H1 (cell line): ENCODE data around the gene HES2. TPM values are rescaled to one million over a fixed set of nuclear protein-coding genes. Genes with fewer than 3 reads are reported as not detected.

Experiments used
- CTCF ChIA-PET: fragments of 300-600 bp; sonication (Branson Sonifier 250); formaldehyde crosslinking; loops from one replicate; lab custom pipeline; 2021; ENCODE audit not compliant: partially characterized antibody; lab: Charles Lee
- POLR2A ChIA-PET: fragments of 300-600 bp; sonication (Branson Sonifier 250); formaldehyde crosslinking; loops from one replicate; lab custom pipeline; 2021; ENCODE audit warnings: inconsistent platforms; ENCODE audit not compliant: partially characterized antibody; lab: Charles Lee
- DNase-seq, 2 experiments: peaks; one replicate each; pipeline versions ENCODE4 v3.0.0 to v3.0.0-alpha.2; 2010 to 2022; ENCODE audit warnings: low spot score in 2 of 2, low read depth in 1 of 2, mixed read lengths in 1 of 2
- FAIRE-seq: peaks from 2 replicates; lab custom pipeline; 2011; peaks lifted over from hg19 to GRCh38; lab: Jason Lieb, UNC
- H2AFZ ChIP-seq: 2 replicates; pipeline ENCODE4 v1.8.1; 2012; ENCODE audit warnings: low read length, inconsistent platforms
- H2AK5ac ChIP-seq: 2 replicates; pipeline ENCODE4 v1.6.1; 2013; ENCODE audit warnings: low read depth, low read length
- H2BK120ac ChIP-seq: replicated peaks from 2 replicates; pipeline ENCODE3; 2013; ENCODE audit warnings: low read depth, low read length, inconsistent platforms
- H2BK12ac ChIP-seq: 2 replicates; pipeline ENCODE4 v1.6.1; 2013; ENCODE audit warnings: low read depth, low read length
- H2BK15ac ChIP-seq: 2 replicates; pipeline ENCODE4 v1.6.1; 2013; ENCODE audit warnings: low read length
- H2BK20ac ChIP-seq: 2 replicates; pipeline ENCODE4 v1.6.1; 2013; ENCODE audit warnings: low read length
- H2BK5ac ChIP-seq: 2 replicates; pipeline ENCODE4 v1.6.1; 2013; ENCODE audit warnings: low read depth, low read length
- H3K14ac ChIP-seq: 2 replicates; pipeline ENCODE4 v1.6.1; 2013; ENCODE audit warnings: inconsistent platforms; ENCODE audit not compliant: insufficient read length
- H3K18ac ChIP-seq: 2 replicates; pipeline ENCODE4 v1.6.1; 2013; ENCODE audit warnings: low read length; ENCODE audit errors: extremely low read depth
- H3K23ac ChIP-seq: 2 replicates; pipeline ENCODE4 v1.6.1; 2013; ENCODE audit warnings: inconsistent platforms; ENCODE audit not compliant: insufficient read length
- H3K23me2 ChIP-seq: 2 replicates; pipeline ENCODE4 v1.6.1; 2013; ENCODE audit warnings: low read depth, low read length
- H3K27ac ChIP-seq: 2 replicates; pipeline ENCODE4 v1.6.1; 2011; ENCODE audit warnings: low read depth, low read length, inconsistent platforms
- H3K27me3 ChIP-seq, 4 experiments: replicated peaks in 1 of 4; 1 replicate in 1 of 4; 2 replicates in 3 of 4; pipeline versions ENCODE4 v1.6.1 to v1.8.1; 2011 to 2013; ENCODE audit warnings: low read length in 3 of 4, mild to moderate bottlenecking in 3 of 4, inconsistent platforms in 2 of 4, mixed read lengths in 2 of 4, moderate library complexity in 1 of 4; ENCODE audit not compliant: control insufficient read depth in 3 of 4, insufficient read depth in 3 of 4; ENCODE audit errors: extremely low read depth in 1 of 4
- H3K36me3 ChIP-seq, 4 experiments: 2 replicates each; pipeline versions ENCODE4 v1.6.1 to v1.8.1; 2011 to 2013; ENCODE audit warnings: mild to moderate bottlenecking in 4 of 4, low read length in 3 of 4, moderate library complexity in 2 of 4, control low read depth in 1 of 4, inconsistent platforms in 1 of 4; ENCODE audit not compliant: insufficient read depth in 4 of 4, control insufficient read depth in 2 of 4
- H3K4ac ChIP-seq: replicated peaks from 2 replicates; pipeline ENCODE3; 2013; ENCODE audit warnings: low read length, low read depth, mixed read lengths, inconsistent platforms; ENCODE audit not compliant: insufficient read length
- H3K4me1 ChIP-seq, 4 experiments: replicated peaks in 1 of 4; 1 replicate in 1 of 4; 2 replicates in 3 of 4; pipeline versions ENCODE4 v1.6.1 to v1.8.1; 2011 to 2013; ENCODE audit warnings: low read length in 3 of 4, inconsistent platforms in 2 of 4, mixed read lengths in 1 of 4; ENCODE audit not compliant: insufficient read depth in 4 of 4, control insufficient read depth in 3 of 4
- H3K4me2 ChIP-seq, 2 experiments: 2 replicates each; pipeline versions ENCODE4 v1.6.1 to v1.8.1; 2011 to 2013; ENCODE audit warnings: low read depth in 2 of 2, low read length in 2 of 2, control low read depth in 1 of 2, inconsistent platforms in 1 of 2, mild to moderate bottlenecking in 1 of 2; ENCODE audit not compliant: insufficient read depth in 1 of 2
- H3K4me3 ChIP-seq, 4 experiments: fragments of 200-600, 300-600 bp in 1 of 4; sonication (generic), shearing (Covaris generic), sonication (Bioruptor Twin) in 1 of 4; 2 replicates each; pipeline versions ENCODE4 v1.5.1 to v1.8.1; 2011 to 2016; ENCODE audit warnings: low read length in 4 of 4, low read depth in 3 of 4, control low read depth in 2 of 4, inconsistent platforms in 2 of 4, mild to moderate bottlenecking in 2 of 4, mixed read lengths in 1 of 4, moderate library complexity in 1 of 4; ENCODE audit not compliant: insufficient read depth in 2 of 4; ENCODE audit errors: extremely low read depth in 1 of 4
- H3K56ac ChIP-seq: replicated peaks from 2 replicates; pipeline ENCODE3; 2013; ENCODE audit warnings: low read depth, mild to moderate bottlenecking, mixed read lengths, low read length, inconsistent platforms; ENCODE audit not compliant: insufficient read length
- H3K79me1 ChIP-seq: 2 replicates; pipeline ENCODE4 v1.6.1; 2013; ENCODE audit warnings: low read depth, low read length, control low read depth
- H3K79me2 ChIP-seq, 2 experiments: 2 replicates each; pipeline versions ENCODE4 v1.6.1 to v1.8.1; 2012 to 2013; ENCODE audit warnings: low read length in 2 of 2, mild to moderate bottlenecking in 2 of 2, inconsistent platforms in 1 of 2; ENCODE audit not compliant: insufficient read depth in 2 of 2, control insufficient read depth in 1 of 2
- H3K9ac ChIP-seq, 4 experiments: replicated peaks in 1 of 4; 1 replicate in 1 of 4; 2 replicates in 3 of 4; pipeline versions ENCODE4 v1.6.1 to v1.8.1; 2011 to 2013; ENCODE audit warnings: low read depth in 3 of 4, low read length in 3 of 4, control low read depth in 2 of 4, mild to moderate bottlenecking in 2 of 4, moderate library complexity in 2 of 4, inconsistent platforms in 1 of 4; ENCODE audit errors: extremely low read depth in 1 of 4
- H3K9me3 ChIP-seq, 2 experiments: 2 replicates each; pipeline versions ENCODE4 v1.6.1 to v1.8.1; 2012 to 2013; ENCODE audit warnings: mild to moderate bottlenecking in 2 of 2, moderate library complexity in 2 of 2, control low read depth in 1 of 2, inconsistent platforms in 1 of 2, low read depth in 1 of 2, low read length in 1 of 2, mixed read lengths in 1 of 2; ENCODE audit not compliant: insufficient read depth in 2 of 2
- H4K20me1 ChIP-seq, 2 experiments: replicated peaks in 1 of 2; 2 replicates each; pipeline versions ENCODE3 to v1.8.1; 2011 to 2013; ENCODE audit warnings: inconsistent platforms in 2 of 2, low read length in 2 of 2, mild to moderate bottlenecking in 1 of 2; ENCODE audit not compliant: insufficient read depth in 2 of 2, control insufficient read depth in 1 of 2
- H4K5ac ChIP-seq: 2 replicates; pipeline ENCODE4 v1.6.1; 2013; ENCODE audit warnings: low read length, low read depth, mixed read lengths, inconsistent platforms; ENCODE audit not compliant: insufficient read length
- H4K8ac ChIP-seq: 2 replicates; pipeline ENCODE4 v1.8.0; 2013; ENCODE audit warnings: mild to moderate bottlenecking, moderate library complexity, low read length, inconsistent platforms; ENCODE audit not compliant: insufficient read depth; ENCODE audit errors: extremely low read depth
- H4K91ac ChIP-seq: replicated peaks from 2 replicates; pipeline ENCODE3; 2013; ENCODE audit warnings: low read length, mixed read lengths, inconsistent platforms; ENCODE audit not compliant: insufficient read length
- WGBS, 2 experiments: shearing (Covaris generic) in 1 of 2; methylation state at CpG; one replicate each; pipeline versions ENCODE4 v1.1.6 to v1.1.7; 2013 to 2015; ENCODE audit warnings: low lambda C conversion rate in 2 of 2, mixed read lengths in 2 of 2, inconsistent platforms in 1 of 2, low coverage in 1 of 2, missing lambda C conversion rate in 1 of 2; ENCODE audit not compliant: insufficient replicate concordance in 2 of 2, insufficient coverage in 1 of 2, insufficient read length in 1 of 2; ENCODE audit errors: extremely low coverage in 1 of 2, missing lambda C conversion rate in 1 of 2; 5-methylcytosine and 5-hydroxymethylcytosine counted together
- polyA plus RNA-seq, 7 experiments: library from polyadenylated mRNA; depleted of rRNA in 3 of 7; stranded (reverse) in 5 of 7; unstranded in 2 of 7; fragments of >200 nt in 5 of 7; fragments of 200-250 nt in 2 of 7; gene quantifications; 1 replicate in 5 of 7; 2 replicates in 1 of 7; 4 replicates in 1 of 7; pipeline versions ENCODE4 v1.2.1 to v1.2.3, GENCODE V29; 2011 to 2013; ENCODE audit warnings: missing spikeins in 2 of 7, mixed read lengths in 2 of 7
- total RNA-seq: library from RNA; stranded (reverse); fragmentation: NEBNext Ultra II Directional; extraction: Animal tissue kit (Norgen Biotek cat#: 25700); gene quantifications from 2 replicates; pipeline ENCODE4 v1.2.1, GENCODE V29; 2021

HES2 gene
- total and polyA plus RNA-seq, 2 of the 8 experiments (the other 6 are each of a cell fraction or from before 2014, with no cell fraction given) = 0.15 to 0.53 TPM

DNA sequence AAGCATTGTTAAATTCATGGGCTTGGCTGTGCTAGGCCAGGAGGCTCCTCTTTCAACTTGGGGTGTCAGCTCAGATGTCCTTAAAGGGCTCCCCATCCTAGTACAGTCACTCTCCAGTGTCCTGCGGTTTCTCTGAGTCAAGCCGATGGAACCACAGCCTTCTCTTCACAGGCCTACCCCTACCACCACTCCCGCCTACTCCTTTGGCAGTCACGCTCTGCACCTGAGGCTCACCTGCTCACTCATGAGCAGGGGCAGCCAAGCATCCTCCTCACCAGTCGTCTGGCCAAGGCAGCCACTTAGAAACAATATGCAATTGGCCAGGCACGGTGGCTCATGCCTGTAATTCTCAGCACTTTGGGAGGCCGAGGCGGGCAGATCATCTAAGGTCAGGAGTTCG lies 29.7 kb downstream of the HES2 start:
- no peak overlapping the region for H3K4me2 ChIP-seq
- peak overlapping the region; percentile 47; the same call in 1 of the 2 replicates for H2AK5ac ChIP-seq
- H4K20me1 ChIP-seq = peaks cover 4 to 9% of the 10 kb centered on the region in 2 experiments
- no peak overlapping the region for H4K91ac ChIP-seq
- H2BK120ac ChIP-seq = no peak overlapping the region
- 0 out of 2 replicates have a peak overlapping the region, but pooled peaks have one; percentile 60 for H2BK12ac ChIP-seq
- DNase-seq (no peak), FAIRE-seq (no peak)
- H3K9ac ChIP-seq = no peak overlapping the region
- H3K4me3 ChIP-seq = no peak overlapping the region
- H2BK5ac ChIP-seq = peak overlapping the region; percentile 35; the same call in 1 of the 2 replicates
- no peak overlapping the region for H3K18ac ChIP-seq
- H3K23me2 ChIP-seq = peaks cover 4% of the 10 kb centered on the region; the same call in 1 of the 2 replicates
- H2BK20ac ChIP-seq = no peak overlapping the region
- H4K8ac ChIP-seq = no peak overlapping the region; the same call in none of the 2 replicates
- H2BK15ac ChIP-seq = no peak overlapping the region
- WGBS, 2 experiments = 94% methylated on average over 9 of the region's 9 CpGs; no CpG with 5 or more reads in 1 of the 2 experiments
- peaks cover 16% of the 10 kb centered on the region for H3K79me1 ChIP-seq
- CTCF ChIA-PET = interaction anchor here (1.1 to 58.4 kb wide), 3 partner anchors 10 to 26 kb away, joined by 3 to 1769 read pairs (median 19); no protein-coding TSS in a partner anchor
- H3K56ac ChIP-seq = no peak overlapping the region
- peaks cover 0 to 3% (median 0%) of the 10 kb centered on the region in 4 experiments; a peak in 3 of 7 replicates for H3K27me3 ChIP-seq
- H3K4me1 ChIP-seq = peaks cover 18 to 35% (median 24%) of the 10 kb centered on the region in 4 experiments
- H3K36me3 ChIP-seq = no peaks in the 10 kb centered on the region
- H3K79me2 ChIP-seq = peaks cover 3 to 67% of the 10 kb centered on the region in 2 experiments
- no peak overlapping the region for H3K14ac ChIP-seq
- no peak overlapping the region for H2AFZ ChIP-seq
- H4K5ac ChIP-seq = no peak overlapping the region
- H3K4ac ChIP-seq = no peak overlapping the region
- no peak overlapping the region for H3K23ac ChIP-seq
- POLR2A ChIA-PET = no interaction called here
- no peak overlapping the region for H3K27ac ChIP-seq
- no peaks in the 10 kb centered on the region for H3K9me3 ChIP-seq
